HT1080 (cell line): ENCODE measurements around the gene DHRS13. TPM values are rescaled to one million over a fixed set of nuclear protein-coding genes. Genes with fewer than 3 reads are reported as not detected.
"Not testable (repeated sequence)": the region's sequence is repeated elsewhere in the genome, so short reads cannot be mapped to it uniquely, and the experiment has no call there.

Experiments
- DNase-seq: peaks from one replicate; pipeline ENCODE4 v3.0.0-alpha.2; 2015; ENCODE audit warnings: low read depth
- total RNA-seq: library from RNA; depleted of rRNA; stranded (reverse); fragments of >200 nt; shearing (Covaris generic); gene quantifications from 2 replicates; pipeline ENCODE4 v1.2.3, GENCODE V29; 2014; rRNA removed

Gene DHRS13
- total RNA-seq, 1 experiment from 2014 or later: 13.6 TPM

DNA sequence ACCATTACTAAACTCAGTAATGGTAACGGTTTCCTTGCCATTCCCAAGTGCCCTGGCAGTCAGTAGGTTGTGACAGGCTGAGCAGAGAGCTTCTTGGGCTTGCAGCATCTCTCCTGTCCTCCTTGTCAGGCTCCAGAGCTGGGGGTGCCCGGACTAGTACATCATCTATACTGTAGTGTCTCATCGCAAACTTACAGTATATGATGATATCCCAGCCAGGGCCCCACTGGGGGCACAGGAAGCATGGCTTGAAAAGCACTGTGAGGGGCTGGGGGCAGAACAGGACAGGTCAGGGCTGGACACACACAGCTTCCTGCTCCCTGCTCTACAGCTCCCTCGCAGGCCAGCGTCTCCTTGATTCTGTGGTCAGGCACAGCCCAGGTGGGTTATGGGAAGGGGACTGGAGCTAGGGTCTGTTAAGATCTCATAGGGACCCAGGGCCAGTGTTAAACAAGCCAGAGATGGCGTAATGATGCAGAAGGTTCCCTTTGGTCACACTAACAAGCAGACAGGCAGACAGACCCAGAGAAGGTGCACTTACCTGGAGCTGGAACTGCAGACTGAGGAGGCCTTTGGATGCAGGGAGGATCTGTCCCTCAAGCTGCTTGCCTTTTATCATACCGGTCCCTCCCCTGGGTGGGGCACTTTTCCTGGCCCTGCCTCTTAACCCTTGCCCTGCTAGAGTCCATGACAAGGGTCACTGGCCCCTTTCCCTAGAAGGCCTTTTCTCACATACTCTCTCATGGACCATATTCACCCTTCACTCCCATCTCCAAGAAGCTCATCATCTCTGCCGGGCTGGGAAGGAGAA, 41.3 kb downstream of the DHRS13 start:
- no peak for DNase-seq

DNA sequence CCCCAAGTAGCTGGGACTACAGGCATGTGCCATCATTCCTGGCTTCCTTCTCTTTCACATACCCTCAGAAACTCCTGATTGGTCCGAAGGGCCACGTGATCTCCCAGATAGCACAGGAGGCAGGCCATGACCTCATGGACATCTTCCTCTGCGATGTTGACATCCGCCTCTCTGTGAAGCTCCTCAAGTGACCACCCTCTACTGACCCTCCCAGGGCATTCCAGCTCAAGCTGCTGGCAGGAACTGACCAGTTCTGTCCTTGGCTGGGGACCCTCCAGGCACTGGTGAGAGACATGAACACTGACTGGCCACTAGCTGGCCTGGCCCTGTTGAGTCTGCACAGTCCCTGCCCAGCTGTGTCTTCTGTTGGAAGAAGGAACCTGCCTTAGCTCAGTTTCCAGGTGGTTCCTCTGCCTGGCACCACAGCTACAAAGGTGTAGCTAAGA, 42.5 kb downstream of the DHRS13 start:
- DNase-seq: no peak

DNA sequence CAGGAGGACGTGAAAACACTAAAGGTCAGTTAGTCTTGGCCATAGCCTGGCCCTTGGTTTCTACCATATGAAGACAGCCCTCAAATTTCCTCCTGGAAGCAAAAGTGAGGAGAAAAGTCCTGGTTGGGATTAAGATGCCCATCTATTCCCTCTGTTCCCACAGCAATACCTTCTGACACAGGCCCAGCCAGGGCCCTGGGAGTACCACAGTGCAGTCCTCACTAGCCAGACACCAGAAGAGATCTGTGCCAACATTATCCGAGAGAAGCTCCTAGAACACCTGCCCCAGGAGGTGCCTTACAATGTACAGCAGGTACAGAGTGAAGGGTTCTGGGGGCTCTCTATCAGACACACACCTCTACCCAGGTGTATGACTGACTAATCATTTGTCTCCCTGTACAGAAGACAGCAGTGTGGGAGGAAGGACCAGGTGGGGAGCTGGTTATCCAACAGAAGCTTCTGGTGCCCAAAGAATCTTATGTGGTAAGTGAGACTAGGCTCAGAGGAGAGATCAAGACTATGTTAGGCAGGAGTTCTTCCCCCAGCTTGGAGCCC, 44.0 kb downstream of the DHRS13 start:
- DNase-seq: no peak

DNA sequence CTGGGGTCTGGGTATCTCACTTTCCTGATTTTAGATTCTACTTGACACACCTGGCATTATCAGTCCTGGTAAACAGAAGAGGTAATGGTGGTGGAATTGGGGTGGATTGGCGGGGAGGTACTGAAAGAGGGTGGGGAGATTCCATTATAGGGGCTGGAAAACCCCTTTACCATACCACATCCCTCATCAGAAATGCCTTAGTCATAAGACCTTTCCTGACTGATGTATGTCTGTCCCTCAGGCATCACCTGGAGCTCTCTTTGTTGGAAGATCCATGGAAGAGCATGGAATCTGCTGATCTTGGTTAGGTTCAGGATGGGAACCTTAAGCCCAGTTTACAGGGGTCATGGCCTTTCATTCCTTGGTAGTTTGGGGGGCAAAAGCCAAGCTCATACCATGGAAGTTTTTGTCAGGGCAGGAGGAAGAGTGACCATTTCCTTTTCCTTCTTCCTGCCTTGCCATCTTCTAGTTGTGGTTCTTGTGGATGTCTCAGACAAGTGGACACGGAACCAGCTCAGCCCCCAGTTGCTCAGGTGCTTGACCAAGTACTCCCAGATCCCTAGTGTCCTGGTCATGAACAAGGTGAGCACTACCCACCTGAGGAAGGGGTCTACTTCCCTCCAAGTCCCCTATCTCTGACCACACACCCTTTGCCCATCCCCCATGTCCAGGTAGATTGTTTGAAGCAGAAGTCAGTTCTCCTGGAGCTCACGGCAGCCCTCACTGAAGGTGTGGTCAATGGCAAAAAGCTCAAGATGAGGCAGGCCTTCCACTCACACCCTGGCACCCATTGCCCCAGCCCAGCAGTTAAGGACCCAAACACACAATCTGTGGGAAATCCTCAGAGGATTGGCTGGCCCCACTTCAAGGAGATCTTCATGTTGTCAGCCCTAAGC, 44.7 kb downstream of the DHRS13 start:
- DNase-seq: no peak

DNA sequence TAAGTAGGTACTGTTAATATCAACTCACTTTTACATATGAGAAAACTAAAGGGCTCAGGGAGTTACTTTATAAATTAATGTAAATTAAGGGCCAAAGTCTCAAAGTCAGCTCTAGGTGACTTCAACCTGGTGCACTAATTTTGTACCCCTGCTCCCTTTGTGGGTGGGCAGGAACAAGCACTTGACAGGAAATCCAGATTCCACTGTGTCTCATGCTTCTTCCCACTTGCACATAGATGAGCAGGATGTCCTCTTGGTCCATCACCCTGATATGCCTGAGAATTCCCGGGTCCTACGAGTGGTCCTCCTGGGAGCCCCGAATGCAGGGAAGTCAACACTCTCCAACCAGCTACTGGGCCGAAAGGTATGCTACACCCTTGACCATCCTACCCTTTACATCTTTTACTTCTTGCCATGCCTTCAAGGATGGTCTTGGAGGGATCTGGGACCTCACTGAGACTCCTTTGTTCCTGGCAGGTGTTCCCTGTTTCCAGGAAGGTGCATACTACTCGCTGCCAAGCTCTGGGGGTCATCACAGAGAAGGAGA, 46.8 kb downstream of the DHRS13 start:
- DNase-seq: no peak

DNA sequence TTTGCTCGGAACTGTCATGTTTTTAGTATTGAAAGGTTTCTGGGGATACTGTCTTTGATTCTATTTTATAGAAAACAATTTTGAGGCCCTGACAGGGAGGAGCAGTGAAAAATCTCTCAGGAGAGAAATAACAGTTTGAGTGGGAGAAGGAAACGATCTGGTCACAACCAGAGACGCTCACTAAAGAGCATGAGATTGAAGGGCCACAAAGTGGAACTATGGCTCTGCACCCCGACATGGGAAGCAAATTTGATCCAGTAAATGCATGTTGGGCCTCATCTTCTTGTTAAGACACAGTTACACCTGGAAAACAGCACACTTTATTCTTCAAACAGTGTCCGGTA, 47.6 kb downstream of the DHRS13 start:
- DNase-seq: no peak

DNA sequence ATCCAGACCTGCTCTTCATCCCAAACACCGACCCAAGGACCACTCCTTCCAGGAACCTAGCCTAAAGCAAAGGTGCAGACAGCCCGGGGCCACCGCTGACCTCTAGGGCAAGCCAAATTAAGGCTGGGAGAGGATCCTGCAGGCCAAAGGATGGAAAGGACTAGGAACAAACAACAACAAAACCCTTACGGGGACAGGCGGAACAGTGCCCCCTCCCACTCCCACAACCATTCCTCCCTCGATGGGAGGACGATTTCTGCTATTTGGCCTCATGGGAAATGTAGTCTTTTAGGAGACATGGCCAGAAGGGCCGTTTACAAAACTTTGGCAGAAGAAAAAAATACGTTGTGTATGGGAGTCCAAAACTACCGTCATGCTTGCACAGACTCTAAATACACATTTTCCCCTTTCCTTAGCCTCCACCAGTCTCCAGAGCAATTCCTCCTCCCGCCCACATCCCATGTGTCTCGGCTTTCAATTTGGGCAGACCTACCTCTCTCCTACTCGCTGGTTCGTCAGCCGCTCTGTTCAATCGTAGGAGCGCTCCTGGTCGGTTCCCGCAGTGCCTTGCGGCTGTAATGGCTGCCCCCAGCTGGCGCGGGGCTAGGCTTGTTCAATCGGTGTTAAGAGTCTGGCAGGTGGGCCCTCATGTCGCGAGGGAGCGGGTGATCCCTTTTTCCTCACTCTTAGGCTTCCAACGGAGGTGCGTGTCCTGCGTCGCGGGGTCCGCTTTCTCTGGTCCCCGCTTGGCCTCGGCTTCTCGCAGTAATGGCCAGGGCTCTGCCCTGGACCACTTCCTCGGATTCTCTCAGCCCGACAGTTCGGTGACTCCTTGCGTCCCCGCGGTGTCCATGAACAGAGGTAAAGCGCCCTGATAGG, 48.2 kb downstream of the DHRS13 start, which contains the start of gene ERAL1:
TSS of gene ERAL1 (plus strand) at position 560 of the 879 bp plus-strand sequence. CDS start at position 579, 19 bp downstream.
- peak; percentile 85 for DNase-seq

DNA sequence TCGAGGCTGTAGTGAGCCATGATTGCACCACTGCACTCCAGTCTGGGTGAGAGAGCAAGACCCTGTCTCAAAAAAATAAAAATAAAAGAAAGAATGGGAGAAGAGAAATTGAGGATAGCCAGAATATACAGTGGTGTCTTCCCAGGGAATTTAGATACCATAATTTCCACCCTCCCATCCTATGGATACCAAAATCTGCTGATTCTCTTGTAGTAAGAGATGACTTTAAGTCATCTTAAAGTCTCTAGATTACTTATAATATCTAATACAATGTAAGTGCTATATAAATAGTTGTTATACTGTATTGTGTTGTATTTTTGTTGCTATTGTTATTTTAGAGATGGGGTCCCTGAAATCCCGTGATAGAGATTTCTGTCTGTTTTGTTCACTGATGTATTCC, 49.6 kb downstream of the DHRS13 start:
- no peak for DNase-seq

DNA sequence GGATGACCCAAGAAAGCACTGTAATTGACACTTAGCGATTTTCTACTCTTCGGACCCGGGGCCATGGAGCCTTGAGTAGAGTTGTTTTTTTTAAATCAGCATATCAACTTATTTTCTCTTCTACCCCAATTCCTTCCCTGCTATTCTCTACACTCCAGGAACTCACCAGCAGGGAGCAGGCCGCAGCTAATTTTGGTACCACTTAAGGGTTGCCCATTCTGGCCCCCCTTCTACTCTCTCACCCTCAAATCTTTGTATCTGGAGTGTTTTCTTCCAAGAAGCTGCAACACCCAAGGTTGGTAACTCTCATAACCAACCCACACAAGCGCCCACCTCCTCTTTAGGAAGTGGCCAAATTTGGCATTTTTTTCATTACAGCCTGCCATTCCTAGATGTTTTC, 53.6 kb downstream of the DHRS13 start:
- no peak for DNase-seq

DNA sequence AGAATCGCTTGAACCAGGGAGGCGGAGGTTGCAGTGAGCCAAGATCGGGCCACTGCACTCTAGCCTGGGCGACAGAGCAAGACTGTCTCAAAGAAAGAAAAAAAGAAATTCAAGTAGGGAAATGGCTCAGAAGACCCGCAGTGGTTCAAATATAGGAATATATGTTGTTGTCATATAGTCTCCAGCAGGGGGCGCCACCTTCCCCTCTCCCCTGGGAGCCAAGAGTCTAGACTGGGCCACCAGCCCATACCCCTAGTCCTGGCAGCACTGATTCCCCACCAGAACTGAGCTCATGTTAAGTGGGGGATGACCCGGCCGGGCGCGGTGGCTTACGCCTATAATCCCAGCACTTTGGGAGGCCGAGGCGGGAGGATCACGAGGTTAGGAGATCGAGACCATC, 54.2 kb downstream of the DHRS13 start:
- DNase-seq: not testable (repeated sequence)

Other genes with a start within 250 kb of the DHRS13 start
- 49.3 and 64.3 TPM in 2 replicates for gene SDF2, start 241.2 kb downstream of the DHRS13 start, total RNA-seq
- gene SUPT6H, start 240.9 kb downstream of the DHRS13 start, total RNA-seq: 48.7 and 52.3 TPM in 2 replicates
- gene PROCA1, start 191.2 kb downstream of the DHRS13 start, total RNA-seq: 0.80 and 1.3 TPM in 2 replicates
- 134 and 141 TPM in 2 replicates for gene RAB34, start 185.2 kb downstream of the DHRS13 start, total RNA-seq
- 1,148 and 1,282 TPM in 2 replicates for gene RPL23A, start 183.1 kb downstream of the DHRS13 start, total RNA-seq
- gene TLCD1, start 176.8 kb downstream of the DHRS13 start, total RNA-seq: 28.8 and 29.9 TPM in 2 replicates
- 3.2 and 4.5 TPM in 2 replicates for gene NEK8, start 174.3 kb downstream of the DHRS13 start, total RNA-seq
- gene TRAF4, start 159.1 kb downstream of the DHRS13 start, total RNA-seq: 68.7 and 80.7 TPM in 2 replicates
- gene FAM222B, start 60.3 kb downstream of the DHRS13 start, total RNA-seq: 4.4 and 11.9 TPM in 2 replicates
- 35.4 and 47.1 TPM in 2 replicates for gene ERAL1, start 48.1 kb downstream of the DHRS13 start, total RNA-seq
- gene FLOT2, start 5.3 kb downstream of the DHRS13 start, total RNA-seq: 23.4 and 28.1 TPM in 2 replicates
- gene PHF12, start 48.4 kb upstream of the DHRS13 start, total RNA-seq: 21.1 and 24.7 TPM in 2 replicates
- gene SEZ6, start 103.0 kb upstream of the DHRS13 start, total RNA-seq: not detected in 2 replicates
- gene PIPOX, start 140.1 kb upstream of the DHRS13 start, total RNA-seq: 0.14 and 0.33 TPM in 2 replicates